K562 (cell line): ENCODE data around the gene MLH1. TPM values are rescaled to one million over a fixed set of nuclear protein-coding genes. Genes with fewer than 3 reads are reported as not detected.

Experiments
- ETV6 ChIP-seq, 3 experiments: fragments of 150-350 bp in 1 of 3; sonication (generic) in 1 of 3; formaldehyde crosslinking in 1 of 3; IDR thresholded peaks; 2 replicates each; pipeline versions ENCODE4 v1.6.1 to v1.8.0; 2014 to 2022; ENCODE audit warnings: borderline replicate concordance in 2 of 3, low read depth in 2 of 3, antibody characterized with exemption in 1 of 3, low read length in 1 of 3, mild to moderate bottlenecking in 1 of 3, missing genetic modification reagents in 1 of 3
- FOXO4 ChIP-seq: fragments of 450-650 bp; formaldehyde crosslinking; IDR thresholded peaks from 2 replicates; pipeline ENCODE4 v1.4.0; 2020; ENCODE audit warnings: mild to moderate bottlenecking, moderate library complexity
- MAFF ChIP-seq: IDR thresholded peaks from 2 replicates; pipeline ENCODE4 v1.6.1; 2012; ENCODE audit warnings: low read length, improper control_type of control experiment
- MCM7 ChIP-seq, 2 experiments: fragments of 450-650 bp; IDR thresholded peaks; 2 replicates each; pipeline ENCODE4 v1.6.1; 2016 to 2018
- MED1 ChIP-seq: sonication (generic); formaldehyde crosslinking; IDR thresholded peaks from 2 replicates; pipeline ENCODE4 v1.8.1; 2023; ENCODE audit warnings: missing genetic modification reagents, borderline replicate concordance
- MTA1 ChIP-seq: fragments of 450-650 bp; IDR thresholded peaks from 2 replicates; pipeline ENCODE4 v1.6.1; 2017; ENCODE audit warnings: borderline replicate concordance
- NR1H2 ChIP-seq: sonication (generic); formaldehyde crosslinking; IDR thresholded peaks from 2 replicates; pipeline ENCODE4 v1.4.0; 2020; ENCODE audit warnings: mild to moderate bottlenecking, missing genetic modification reagents
- PHTF2 ChIP-seq: fragments of 250-450 bp; sonication (Bioruptor Pico); IDR thresholded peaks from 2 replicates; pipeline ENCODE4 v1.5.0; 2021; ENCODE audit warnings: mild to moderate bottlenecking
- SMAD3 ChIP-seq: fragments of 450-650 bp; formaldehyde crosslinking; conservative IDR thresholded peaks from 2 replicates; pipeline ENCODE4 v1.4.0; 2020; ENCODE audit warnings: mild to moderate bottlenecking
- SNIP1 ChIP-seq: fragments of 450-650 bp; IDR thresholded peaks from 2 replicates; pipeline ENCODE4 v1.7.1; 2017; ENCODE audit warnings: low read depth, mild to moderate bottlenecking
- TFAM ChIP-seq: fragments of 250-450 bp; sonication (Bioruptor Pico); conservative IDR thresholded peaks from 2 replicates; pipeline ENCODE4 v1.5.0; 2021; ENCODE audit warnings: mild to moderate bottlenecking, moderate library complexity
- ZBTB40 ChIP-seq, 2 experiments: fragments of 450-650 bp in 1 of 2; sonication (generic) in 1 of 2; formaldehyde crosslinking in 1 of 2; IDR thresholded peaks; 2 replicates each; pipeline versions ENCODE4 v1.7.1 to v1.9.0; 2016 to 2022; ENCODE audit warnings: inconsistent platforms in 1 of 2, mild to moderate bottlenecking in 1 of 2, missing genetic modification reagents in 1 of 2
- ZNF354B ChIP-seq: fragments of 250-450 bp; sonication (Bioruptor Pico); IDR thresholded peaks from 2 replicates; pipeline ENCODE4 v1.4.0; 2020
- polyA plus RNA-seq, 8 experiments: library from polyadenylated mRNA; depleted of rRNA in 4 of 8; stranded (reverse) in 5 of 8; unstranded in 3 of 8; fragments of >200 nt; fragmentation: Nextera tagmentation in 2 of 8; fragmentation: Illumina TruSeq in 1 of 8; extraction: Ambion mirVana in 2 of 8; extraction: Trizol in 1 of 8; gene quantifications; 2 replicates each; pipeline versions ENCODE4 v1.2.1 to v1.2.3, GENCODE V29; 2011 to 2014; ENCODE audit warnings: inconsistent platforms in 1 of 8, missing spikeins in 1 of 8
- total RNA-seq, 7 experiments: library from RNA; depleted of rRNA in 6 of 7; stranded (reverse); fragments of >200 nt in 6 of 7; fragmentation: Illumina TruSeq in 2 of 7; extraction: Trizol in 2 of 7; gene quantifications; 2 replicates each; pipeline versions ENCODE4 v1.2.1 to v1.2.3, GENCODE V29; 2011 to 2021; ENCODE audit warnings: low replicate concordance in 1 of 7
- TF ChIP-seq, protein P1 (sequence below), 2 experiments: IDR thresholded peaks; 2 replicates each; pipeline ENCODE4 v1.6.1; 2012; ENCODE audit warnings: improper control_type of control experiment in 2 of 2, low read depth in 2 of 2, low read length in 2 of 2, borderline replicate concordance in 1 of 2

The MLH1 gene
- total and polyA plus RNA-seq, 9 of the 15 experiments (the other 6 are each of a cell fraction or from before 2014, with no cell fraction given): 76.4 to 155 (median 117) TPM

DNA sequence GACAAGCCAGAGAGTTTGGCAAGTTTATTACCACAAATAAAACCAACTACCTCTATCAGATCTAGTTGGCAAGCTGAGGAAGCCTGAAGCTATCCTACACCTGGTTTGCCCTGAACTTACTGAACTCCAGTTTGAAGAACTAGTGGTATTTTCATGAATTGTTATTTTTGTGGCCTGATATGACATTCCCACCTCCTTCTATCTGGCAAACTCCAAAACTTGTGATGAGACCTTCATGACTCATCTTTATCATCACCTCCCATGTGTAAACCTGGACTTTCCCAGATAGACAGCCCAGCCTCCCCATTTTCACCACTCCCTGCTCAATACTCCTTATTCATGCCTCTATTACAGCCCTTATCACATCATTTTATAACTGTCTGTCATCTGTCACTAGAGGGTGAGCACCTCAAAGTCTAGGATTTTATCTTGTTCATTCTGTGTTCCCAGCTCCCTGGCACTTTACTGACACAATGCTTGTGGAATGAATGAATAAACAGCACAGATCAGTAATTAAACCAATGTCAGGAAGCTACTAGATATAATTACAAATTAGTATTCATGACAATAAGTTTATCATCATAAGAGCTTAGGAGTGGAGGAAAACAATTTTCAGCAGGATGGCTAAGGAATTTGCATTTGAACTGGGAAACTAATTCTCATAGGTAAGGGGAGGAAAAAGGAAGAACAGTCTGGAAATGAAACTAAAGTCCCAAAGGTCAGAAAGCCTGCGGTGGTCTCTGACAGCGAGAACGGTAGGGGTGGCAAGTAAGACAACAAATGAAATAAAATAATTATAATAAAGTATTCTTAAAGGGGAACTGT, 35.2 kb upstream of the MLH1 start (continued):
- TF ChIP-seq NR1H2: no peak
- TF ChIP-seq, protein P1, sequence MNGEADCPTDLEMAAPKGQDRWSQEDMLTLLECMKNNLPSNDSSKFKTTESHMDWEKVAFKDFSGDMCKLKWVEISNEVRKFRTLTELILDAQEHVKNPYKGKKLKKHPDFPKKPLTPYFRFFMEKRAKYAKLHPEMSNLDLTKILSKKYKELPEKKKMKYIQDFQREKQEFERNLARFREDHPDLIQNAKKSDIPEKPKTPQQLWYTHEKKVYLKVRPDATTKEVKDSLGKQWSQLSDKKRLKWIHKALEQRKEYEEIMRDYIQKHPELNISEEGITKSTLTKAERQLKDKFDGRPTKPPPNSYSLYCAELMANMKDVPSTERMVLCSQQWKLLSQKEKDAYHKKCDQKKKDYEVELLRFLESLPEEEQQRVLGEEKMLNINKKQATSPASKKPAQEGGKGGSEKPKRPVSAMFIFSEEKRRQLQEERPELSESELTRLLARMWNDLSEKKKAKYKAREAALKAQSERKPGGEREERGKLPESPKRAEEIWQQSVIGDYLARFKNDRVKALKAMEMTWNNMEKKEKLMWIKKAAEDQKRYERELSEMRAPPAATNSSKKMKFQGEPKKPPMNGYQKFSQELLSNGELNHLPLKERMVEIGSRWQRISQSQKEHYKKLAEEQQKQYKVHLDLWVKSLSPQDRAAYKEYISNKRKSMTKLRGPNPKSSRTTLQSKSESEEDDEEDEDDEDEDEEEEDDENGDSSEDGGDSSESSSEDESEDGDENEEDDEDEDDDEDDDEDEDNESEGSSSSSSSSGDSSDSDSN (IDR thresholded peaks at IDR 0.05; ENCODE audit: borderline replicate concordance in 1 of 2, low read depth in 2 of 2, low read length in 2 of 2): no peak
- no peak for TF ChIP-seq ZNF354B (CRISPR knock-in tag)
- no peak for TF ChIP-seq TFAM (CRISPR knock-in tag)
- TF ChIP-seq ETV6 (IDR thresholded peaks at IDR 0.05; ENCODE audit: borderline replicate concordance in 1 of 2, low read depth in 2 of 2, low read length in 1 of 2): peak in 1 of 2 experiments; percentile 39; a peak in 1 of 4 replicates
- no peak for TF ChIP-seq ETV6 (CRISPR knock-in tag; IDR thresholded peaks at IDR 0.05; ENCODE audit: borderline replicate concordance)
- TF ChIP-seq MAFF: peak; percentile 72; the same call in 1 of the 2 replicates
- peak; percentile 94 for TF ChIP-seq MTA1
- TF ChIP-seq ZBTB40 (IDR thresholded peaks at IDR 0.05): no peak; the same call in 1 of the 2 replicates
- no peak for TF ChIP-seq ZBTB40 (CRISPR knock-in tag; IDR thresholded peaks at IDR 0.05)
- no peak for TF ChIP-seq PHTF2 (CRISPR knock-in tag)
- no peak for TF ChIP-seq MED1
- TF ChIP-seq MCM7 (IDR thresholded peaks at IDR 0.05): no peak
- no peak for TF ChIP-seq FOXO4 (CRISPR knock-in tag)
- peak; percentile 52; the same call in 1 of the 2 replicates for TF ChIP-seq SNIP1
- peak; percentile 70; the same call in 1 of the 2 replicates for TF ChIP-seq SMAD3 (CRISPR knock-in tag)
